GM12864 (cell line): ENCODE measurements around the gene CADPS2.

Source experiments
- DNase-seq: peaks from one replicate; pipeline ENCODE4 v3.0.0-alpha.2; 2011; ENCODE audit warnings: low read depth
- H3K4me3 ChIP-seq: 2 replicates; pipeline ENCODE4 v1.5.1; 2011; ENCODE audit warnings: mild to moderate bottlenecking, low read depth, low read length, control low read depth
- TF ChIP-seq, protein P1 (sequence below): IDR thresholded peaks from 2 replicates; pipeline ENCODE4 v1.5.1; 2011; ENCODE audit warnings: low read depth, mild to moderate bottlenecking, moderate library complexity, low read length, control low read depth, inconsistent platforms; ENCODE audit errors: missing control alignments

CADPS2 gene

DNA sequence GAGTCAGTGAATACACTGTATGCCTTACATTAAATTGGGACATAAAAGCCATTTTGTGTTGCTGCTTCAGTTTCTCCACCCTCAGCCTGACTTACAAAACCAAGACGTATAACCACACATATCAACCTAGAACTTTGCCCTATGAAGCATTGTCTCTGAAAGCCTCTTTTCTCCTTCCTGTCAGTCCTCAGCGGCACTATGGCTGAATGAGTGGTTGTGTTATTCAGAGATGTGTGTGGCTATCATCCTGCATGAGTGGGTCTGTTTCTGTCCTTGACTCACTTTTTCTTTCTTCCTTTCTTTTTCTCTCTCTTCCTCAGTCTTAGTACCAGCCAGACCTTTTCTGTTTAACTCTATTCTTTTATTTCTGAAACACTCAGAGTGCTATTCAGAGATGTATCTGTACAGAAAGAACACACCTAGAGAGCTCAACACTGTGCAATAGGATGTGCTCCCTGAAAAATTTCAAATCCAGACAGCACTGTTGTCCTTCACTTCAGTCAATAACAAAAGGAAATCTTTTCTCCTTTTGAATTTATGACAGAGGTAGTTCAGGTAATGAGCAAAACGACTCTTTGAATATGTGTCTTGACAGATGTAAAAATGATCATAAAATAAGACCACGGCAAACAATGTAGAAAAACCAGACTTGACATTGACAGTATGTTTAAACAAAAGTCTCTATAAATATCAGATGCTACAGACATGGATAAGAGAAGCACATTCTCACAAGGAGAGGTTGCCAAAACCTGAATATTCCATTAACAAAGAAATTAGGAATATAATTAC is 418.4 kb downstream of the CADPS2 start:
- TF ChIP-seq, protein P1, sequence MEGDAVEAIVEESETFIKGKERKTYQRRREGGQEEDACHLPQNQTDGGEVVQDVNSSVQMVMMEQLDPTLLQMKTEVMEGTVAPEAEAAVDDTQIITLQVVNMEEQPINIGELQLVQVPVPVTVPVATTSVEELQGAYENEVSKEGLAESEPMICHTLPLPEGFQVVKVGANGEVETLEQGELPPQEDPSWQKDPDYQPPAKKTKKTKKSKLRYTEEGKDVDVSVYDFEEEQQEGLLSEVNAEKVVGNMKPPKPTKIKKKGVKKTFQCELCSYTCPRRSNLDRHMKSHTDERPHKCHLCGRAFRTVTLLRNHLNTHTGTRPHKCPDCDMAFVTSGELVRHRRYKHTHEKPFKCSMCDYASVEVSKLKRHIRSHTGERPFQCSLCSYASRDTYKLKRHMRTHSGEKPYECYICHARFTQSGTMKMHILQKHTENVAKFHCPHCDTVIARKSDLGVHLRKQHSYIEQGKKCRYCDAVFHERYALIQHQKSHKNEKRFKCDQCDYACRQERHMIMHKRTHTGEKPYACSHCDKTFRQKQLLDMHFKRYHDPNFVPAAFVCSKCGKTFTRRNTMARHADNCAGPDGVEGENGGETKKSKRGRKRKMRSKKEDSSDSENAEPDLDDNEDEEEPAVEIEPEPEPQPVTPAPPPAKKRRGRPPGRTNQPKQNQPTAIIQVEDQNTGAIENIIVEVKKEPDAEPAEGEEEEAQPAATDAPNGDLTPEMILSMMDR = no peak
- no peak overlapping the region for H3K4me3 ChIP-seq
- no peak for DNase-seq

DNA sequence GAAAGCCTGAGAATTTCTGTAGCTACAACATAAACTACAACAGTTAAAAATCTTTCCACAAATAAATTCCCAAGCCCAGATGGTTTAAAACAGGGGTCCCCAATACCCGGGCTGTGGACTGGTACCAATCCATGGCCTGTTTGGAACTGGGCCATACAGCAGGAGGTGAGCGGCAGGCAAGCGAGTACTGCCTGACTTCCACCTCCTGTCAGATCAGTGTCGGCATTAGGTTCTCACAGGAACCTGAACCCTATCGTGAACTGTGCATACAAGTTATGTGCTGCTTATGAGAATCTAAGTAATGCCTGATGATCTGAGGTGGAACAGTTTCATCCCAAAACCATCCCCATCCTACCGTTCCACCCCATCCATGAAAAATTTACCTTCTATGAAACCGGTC is 421.0 kb downstream of the CADPS2 start:
- DNase-seq = no peak
- H3K4me3 ChIP-seq = no peak overlapping the region
- TF ChIP-seq, protein P1 = no peak

DNA sequence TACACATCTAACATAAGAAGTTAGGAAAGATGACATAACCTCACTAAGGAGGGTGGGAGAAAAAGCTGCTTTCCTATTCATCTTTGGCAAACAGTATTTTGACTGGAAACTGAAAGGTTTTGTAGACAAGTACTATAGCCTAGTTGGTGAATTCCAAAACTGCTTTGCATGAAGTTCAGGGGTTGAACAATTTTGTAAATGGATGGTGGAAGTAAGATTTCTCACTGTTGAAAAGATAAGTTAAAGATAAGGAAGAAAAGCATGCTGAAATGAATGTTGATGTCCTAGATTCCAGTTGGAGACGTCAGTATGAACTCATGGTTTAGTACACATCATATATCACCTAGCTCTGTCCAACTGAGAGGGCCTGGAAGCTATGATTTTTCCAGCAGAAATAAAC is 422.6 kb downstream of the CADPS2 start:
- no peak overlapping the region for H3K4me3 ChIP-seq
- DNase-seq = no peak
- TF ChIP-seq, protein P1 = no peak

DNA sequence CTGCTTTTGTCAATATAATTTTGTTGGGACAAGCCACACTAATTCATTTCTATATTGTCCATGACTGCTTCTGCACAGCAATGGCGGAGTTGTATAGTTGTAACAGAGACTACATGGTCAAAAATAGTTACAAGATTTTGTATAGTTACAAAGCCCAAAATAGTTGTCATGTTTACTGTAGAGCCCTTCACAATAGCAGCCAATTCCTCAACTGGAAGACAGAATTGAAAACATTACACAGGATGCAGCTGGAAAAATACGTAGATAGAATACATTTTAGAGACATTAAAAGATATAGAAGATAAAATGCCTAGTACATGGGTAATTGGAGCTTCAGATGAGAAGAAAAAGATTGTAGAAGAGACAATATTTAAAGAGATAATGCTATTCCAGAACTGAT is 425.3 kb downstream of the CADPS2 start:
- TF ChIP-seq, protein P1 = no peak
- DNase-seq = no peak
- no peak overlapping the region for H3K4me3 ChIP-seq

DNA sequence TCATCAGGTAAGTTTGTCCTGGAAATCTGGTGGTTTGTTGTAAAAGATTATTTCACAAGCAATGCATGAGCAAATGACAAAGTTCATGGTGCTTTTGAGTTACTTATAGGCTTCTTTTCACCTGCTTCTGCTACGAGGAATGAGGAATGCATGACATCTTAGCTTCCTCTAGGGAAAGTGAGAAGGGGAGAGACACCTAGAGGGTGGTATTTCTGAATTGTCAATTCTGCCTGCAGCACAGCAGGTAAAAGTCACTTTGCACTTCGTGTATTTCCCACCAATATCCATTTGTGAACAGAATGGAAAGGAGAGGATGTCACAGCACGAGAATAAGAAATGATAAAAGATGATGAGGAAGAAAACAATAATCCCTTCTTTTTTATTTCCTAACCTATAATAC is 428.3 kb downstream of the CADPS2 start:
- no peak for DNase-seq
- TF ChIP-seq, protein P1 = no peak
- no peak overlapping the region for H3K4me3 ChIP-seq

DNA sequence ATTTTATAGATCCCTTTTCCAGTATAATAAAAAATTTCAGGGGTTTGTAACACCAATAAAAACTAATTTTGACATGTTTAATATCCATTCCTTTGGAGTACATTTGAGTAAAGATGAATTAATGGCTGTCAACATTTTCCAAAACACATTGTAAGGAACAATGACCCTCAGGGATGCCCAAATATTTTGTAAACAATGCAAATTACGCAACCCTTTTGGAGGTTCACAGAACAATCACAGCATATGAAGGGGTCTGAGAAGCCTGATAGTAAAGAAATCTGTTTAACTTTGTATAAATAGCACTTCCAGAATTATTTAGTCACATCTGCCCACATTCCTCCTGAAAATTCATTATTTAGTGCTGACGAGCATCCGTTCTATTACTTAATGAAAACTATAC is 428.9 kb downstream of the CADPS2 start:
- no peak overlapping the region for H3K4me3 ChIP-seq
- TF ChIP-seq, protein P1 = no peak

More for the DNA sequence above, 428.9 kb downstream of the CADPS2 start:
- no peak for DNase-seq
